HepG2 (cell line): ENCODE measurements around the gene RTCA. TPM values are rescaled to one million over a fixed set of nuclear protein-coding genes. Genes with fewer than 3 reads are reported as not detected.

ENCODE experiments used
- CHCHD3 ChIP-seq: sonication (generic); formaldehyde crosslinking; IDR thresholded peaks from 2 replicates; pipeline ENCODE4 v1.8.0; 2022; ENCODE audit warnings: mild to moderate bottlenecking, missing genetic modification reagents, moderate library complexity
- DNMT3B ChIP-seq: conservative IDR thresholded peaks from 2 replicates; pipeline ENCODE4 v1.6.1; 2016; ENCODE audit warnings: missing biosample characterization, control low read depth
- GFI1 ChIP-seq: sonication (generic); formaldehyde crosslinking; IDR thresholded peaks from 2 replicates; pipeline ENCODE4 v1.5.0; 2020; ENCODE audit warnings: missing genetic modification reagents, mild to moderate bottlenecking, borderline replicate concordance
- GTF2F1 ChIP-seq: fragments of 150-350 bp; IDR thresholded peaks from 2 replicates; pipeline ENCODE4 v1.6.1; 2014; ENCODE audit warnings: low read length
- KAT2B ChIP-seq: fragments of 150-350 bp; IDR thresholded peaks from 2 replicates; pipeline ENCODE4 v1.6.1; 2014; ENCODE audit warnings: low read depth, low read length, borderline replicate concordance
- KDM1A ChIP-seq: IDR thresholded peaks from 2 replicates; pipeline ENCODE4 v1.6.1; 2016; ENCODE audit warnings: missing compliant biosample characterization
- KLF9 ChIP-seq: IDR thresholded peaks from 2 replicates; pipeline ENCODE4 v1.6.1; 2016; ENCODE audit warnings: low read depth
- MED8 ChIP-seq: sonication (generic); formaldehyde crosslinking; IDR thresholded peaks from 2 replicates; pipeline ENCODE4 v1.8.1; 2023; ENCODE audit warnings: mild to moderate bottlenecking, missing genetic modification reagents; ENCODE audit not compliant: insufficient replicate concordance
- MEF2D ChIP-seq: sonication (generic); formaldehyde crosslinking; IDR thresholded peaks from 2 replicates; pipeline ENCODE4 v1.5.1; 2020; ENCODE audit warnings: mild to moderate bottlenecking, missing genetic modification reagents
- NCOA1 ChIP-seq: sonication (generic); formaldehyde crosslinking; IDR thresholded peaks from 2 replicates; pipeline ENCODE4 v1.9.0; 2021; ENCODE audit warnings: missing genetic modification reagents
- SALL1 ChIP-seq: sonication (generic); formaldehyde crosslinking; IDR thresholded peaks from 2 replicates; pipeline ENCODE4 v1.8.0; 2022; ENCODE audit warnings: mild to moderate bottlenecking, missing genetic modification reagents
- SCMH1 ChIP-seq: sonication (generic); formaldehyde crosslinking; IDR thresholded peaks from 2 replicates; pipeline ENCODE4 v1.9.0; 2021; ENCODE audit warnings: missing genetic modification reagents, mild to moderate bottlenecking, borderline replicate concordance
- SP1 ChIP-seq, 2 experiments: fragments of 450-650 bp in 1 of 2; sonication (generic) in 1 of 2; formaldehyde crosslinking in 1 of 2; IDR thresholded peaks; 2 replicates each; pipeline versions ENCODE4 v1.4.0 to v1.6.1; 2016 to 2020; ENCODE audit warnings: missing genetic modification reagents in 1 of 2
- SRSF4 ChIP-seq: fragments of 200-400 bp; formaldehyde crosslinking; IDR thresholded peaks from one replicate; pipeline ENCODE4 v1.6.1; 2018; ENCODE audit warnings: mild to moderate bottlenecking, low read depth, low read length, moderate library complexity; ENCODE audit not compliant: poor library complexity, severe bottlenecking
- ZFP1 ChIP-seq: IDR thresholded peaks from 2 replicates; pipeline ENCODE4 v1.6.1; 2016
- ZNF335 ChIP-seq: sonication (generic); formaldehyde crosslinking; IDR thresholded peaks from 2 replicates; pipeline ENCODE4 v1.4.0; 2020; ENCODE audit warnings: missing genetic modification reagents
- ZNF33B ChIP-seq: sonication (generic); formaldehyde crosslinking; IDR thresholded peaks from 2 replicates; pipeline ENCODE4 v1.5.1; 2020; ENCODE audit warnings: mild to moderate bottlenecking, missing genetic modification reagents
- ZNF34 ChIP-seq: sonication (generic); formaldehyde crosslinking; IDR thresholded peaks from 2 replicates; pipeline ENCODE4 v1.4.0; 2020; ENCODE audit warnings: mild to moderate bottlenecking, missing genetic modification reagents, borderline replicate concordance
- ZNF446 ChIP-seq: sonication (generic); formaldehyde crosslinking; IDR thresholded peaks from 2 replicates; pipeline ENCODE4 v1.5.0; 2020; ENCODE audit warnings: mild to moderate bottlenecking, missing genetic modification reagents
- ZNF724P ChIP-seq: sonication (generic); formaldehyde crosslinking; IDR thresholded peaks from 2 replicates; pipeline ENCODE4 v1.8.0; 2022; ENCODE audit warnings: missing genetic modification reagents, borderline replicate concordance
- ZNF772 ChIP-seq: sonication (generic); formaldehyde crosslinking; IDR thresholded peaks from 2 replicates; pipeline ENCODE4 v1.5.0; 2020; ENCODE audit warnings: mild to moderate bottlenecking, missing genetic modification reagents
- ZSCAN21 ChIP-seq: sonication (generic); formaldehyde crosslinking; IDR thresholded peaks from 2 replicates; pipeline ENCODE4 v1.8.0; 2022; ENCODE audit warnings: mild to moderate bottlenecking, missing genetic modification reagents, moderate library complexity, borderline replicate concordance
- polyA plus RNA-seq, 8 experiments: library from polyadenylated mRNA; depleted of rRNA in 3 of 8; stranded (reverse) in 7 of 8; unstranded in 1 of 8; fragments of >200 nt; fragmentation: Illumina TruSeq in 4 of 8; extraction: Trizol in 4 of 8; gene quantifications; 2 replicates each; pipeline versions ENCODE4 v1.2.1 to v1.2.3, GENCODE V29; 2011 to 2016; ENCODE audit warnings: low read depth in 4 of 8, missing spikeins in 1 of 8, mixed read lengths in 1 of 8; ENCODE audit not compliant: insufficient read depth in 1 of 8
- total RNA-seq, 5 experiments: library from RNA; depleted of rRNA; stranded (reverse); fragments of >200 nt; fragmentation: Illumina TruSeq; extraction: Trizol; gene quantifications; 2 replicates each; pipeline ENCODE4 v1.2.3, GENCODE V29; 2016; ENCODE audit warnings: low read depth in 1 of 5
- TF ChIP-seq, protein P1 (sequence below): sonication (generic); formaldehyde crosslinking; IDR thresholded peaks from 2 replicates; pipeline ENCODE4 v1.8.0; 2022; ENCODE audit warnings: mild to moderate bottlenecking, missing genetic modification reagents; ENCODE audit not compliant: insufficient replicate concordance
- TF ChIP-seq, protein P2 (sequence below): IDR thresholded peaks from 2 replicates; pipeline ENCODE4 v1.6.1; 2016; ENCODE audit warnings: low read depth, missing genetic modification reagents, missing compliant biosample characterization

Gene RTCA
- total and polyA plus RNA-seq, 2 of the 13 experiments (the other 11 are each of a cell fraction or from before 2014, with no cell fraction given), result 22.7 to 31.0 TPM

DNA sequence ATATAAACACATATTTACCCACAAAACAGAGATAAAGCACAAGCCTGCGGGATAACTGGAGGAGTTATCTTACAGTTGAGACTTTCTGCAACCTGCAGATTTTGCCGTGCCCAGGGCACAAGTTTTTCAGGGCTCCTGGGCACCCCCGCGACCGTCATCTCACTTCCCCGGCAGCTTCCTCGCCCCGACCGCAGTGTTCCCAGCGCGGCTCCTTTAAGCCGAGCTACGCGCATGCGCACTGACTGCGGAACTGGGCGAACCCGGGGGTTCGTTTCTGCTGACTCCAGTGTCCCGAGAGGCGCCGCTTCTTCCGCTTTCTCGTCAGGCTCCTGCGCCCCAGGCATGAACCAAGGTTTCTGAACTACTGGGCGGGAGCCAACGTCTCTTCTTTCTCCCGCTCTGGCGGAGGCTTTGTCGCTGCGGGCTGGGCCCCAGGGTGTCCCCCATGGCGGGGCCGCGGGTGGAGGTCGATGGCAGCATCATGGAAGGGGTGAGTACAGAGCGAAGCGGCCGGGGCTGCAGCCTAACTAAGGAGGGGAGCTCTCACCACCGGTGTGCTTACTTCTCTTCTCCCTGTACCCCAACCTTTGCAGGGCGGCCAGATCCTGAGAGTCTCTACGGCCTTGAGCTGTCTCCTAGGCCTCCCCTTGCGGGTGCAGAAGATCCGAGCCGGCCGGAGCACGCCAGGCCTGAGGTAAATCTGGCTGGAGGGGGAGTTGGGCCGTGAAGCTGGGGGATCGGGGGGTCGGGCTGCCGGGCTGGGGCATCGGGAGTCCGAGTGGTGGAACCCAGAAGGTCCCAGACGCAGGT lies at the start of gene RTCA (continued):
- no peak for TF ChIP-seq ZNF446 (CRISPR knock-in tag)
- TF ChIP-seq CHCHD3 (CRISPR knock-in tag), result no peak
- TF ChIP-seq NCOA1 (CRISPR knock-in tag), result no peak
- TF ChIP-seq, protein P1, sequence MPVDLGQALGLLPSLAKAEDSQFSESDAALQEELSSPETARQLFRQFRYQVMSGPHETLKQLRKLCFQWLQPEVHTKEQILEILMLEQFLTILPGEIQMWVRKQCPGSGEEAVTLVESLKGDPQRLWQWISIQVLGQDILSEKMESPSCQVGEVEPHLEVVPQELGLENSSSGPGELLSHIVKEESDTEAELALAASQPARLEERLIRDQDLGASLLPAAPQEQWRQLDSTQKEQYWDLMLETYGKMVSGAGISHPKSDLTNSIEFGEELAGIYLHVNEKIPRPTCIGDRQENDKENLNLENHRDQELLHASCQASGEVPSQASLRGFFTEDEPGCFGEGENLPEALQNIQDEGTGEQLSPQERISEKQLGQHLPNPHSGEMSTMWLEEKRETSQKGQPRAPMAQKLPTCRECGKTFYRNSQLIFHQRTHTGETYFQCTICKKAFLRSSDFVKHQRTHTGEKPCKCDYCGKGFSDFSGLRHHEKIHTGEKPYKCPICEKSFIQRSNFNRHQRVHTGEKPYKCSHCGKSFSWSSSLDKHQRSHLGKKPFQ (CRISPR knock-in tag), result no peak
- TF ChIP-seq DNMT3B (CRISPR knock-in tag), result 0 out of 2 replicates have a peak, but pooled peaks have one; percentile 31
- TF ChIP-seq ZNF33B (CRISPR knock-in tag), result no peak
- no peak; the same call in 1 of the 2 replicates for TF ChIP-seq ZNF335 (CRISPR knock-in tag)
- no peak for TF ChIP-seq ZNF724P
- TF ChIP-seq MED8 (CRISPR knock-in tag), result no peak
- no peak for TF ChIP-seq KAT2B
- TF ChIP-seq MEF2D (CRISPR knock-in tag), result peak; percentile 44; the same call in 1 of the 2 replicates
- no peak for TF ChIP-seq KDM1A
- TF ChIP-seq KLF9 (CRISPR knock-in tag), result no peak
- TF ChIP-seq SALL1 (CRISPR knock-in tag), result peak; percentile 73; the same call in 1 of the 2 replicates
- TF ChIP-seq GFI1 (CRISPR knock-in tag), result no peak
- no peak for TF ChIP-seq SCMH1 (CRISPR knock-in tag)
- TF ChIP-seq ZSCAN21, result 0 out of 2 replicates have a peak, but pooled peaks have one; percentile 35
- TF ChIP-seq ZFP1, result no peak
- TF ChIP-seq SP1 (IDR thresholded peaks at IDR 0.05), result no peak
- no peak for TF ChIP-seq SP1 (CRISPR knock-in tag; IDR thresholded peaks at IDR 0.05)
- TF ChIP-seq GTF2F1, result no peak
- TF ChIP-seq, protein P2, sequence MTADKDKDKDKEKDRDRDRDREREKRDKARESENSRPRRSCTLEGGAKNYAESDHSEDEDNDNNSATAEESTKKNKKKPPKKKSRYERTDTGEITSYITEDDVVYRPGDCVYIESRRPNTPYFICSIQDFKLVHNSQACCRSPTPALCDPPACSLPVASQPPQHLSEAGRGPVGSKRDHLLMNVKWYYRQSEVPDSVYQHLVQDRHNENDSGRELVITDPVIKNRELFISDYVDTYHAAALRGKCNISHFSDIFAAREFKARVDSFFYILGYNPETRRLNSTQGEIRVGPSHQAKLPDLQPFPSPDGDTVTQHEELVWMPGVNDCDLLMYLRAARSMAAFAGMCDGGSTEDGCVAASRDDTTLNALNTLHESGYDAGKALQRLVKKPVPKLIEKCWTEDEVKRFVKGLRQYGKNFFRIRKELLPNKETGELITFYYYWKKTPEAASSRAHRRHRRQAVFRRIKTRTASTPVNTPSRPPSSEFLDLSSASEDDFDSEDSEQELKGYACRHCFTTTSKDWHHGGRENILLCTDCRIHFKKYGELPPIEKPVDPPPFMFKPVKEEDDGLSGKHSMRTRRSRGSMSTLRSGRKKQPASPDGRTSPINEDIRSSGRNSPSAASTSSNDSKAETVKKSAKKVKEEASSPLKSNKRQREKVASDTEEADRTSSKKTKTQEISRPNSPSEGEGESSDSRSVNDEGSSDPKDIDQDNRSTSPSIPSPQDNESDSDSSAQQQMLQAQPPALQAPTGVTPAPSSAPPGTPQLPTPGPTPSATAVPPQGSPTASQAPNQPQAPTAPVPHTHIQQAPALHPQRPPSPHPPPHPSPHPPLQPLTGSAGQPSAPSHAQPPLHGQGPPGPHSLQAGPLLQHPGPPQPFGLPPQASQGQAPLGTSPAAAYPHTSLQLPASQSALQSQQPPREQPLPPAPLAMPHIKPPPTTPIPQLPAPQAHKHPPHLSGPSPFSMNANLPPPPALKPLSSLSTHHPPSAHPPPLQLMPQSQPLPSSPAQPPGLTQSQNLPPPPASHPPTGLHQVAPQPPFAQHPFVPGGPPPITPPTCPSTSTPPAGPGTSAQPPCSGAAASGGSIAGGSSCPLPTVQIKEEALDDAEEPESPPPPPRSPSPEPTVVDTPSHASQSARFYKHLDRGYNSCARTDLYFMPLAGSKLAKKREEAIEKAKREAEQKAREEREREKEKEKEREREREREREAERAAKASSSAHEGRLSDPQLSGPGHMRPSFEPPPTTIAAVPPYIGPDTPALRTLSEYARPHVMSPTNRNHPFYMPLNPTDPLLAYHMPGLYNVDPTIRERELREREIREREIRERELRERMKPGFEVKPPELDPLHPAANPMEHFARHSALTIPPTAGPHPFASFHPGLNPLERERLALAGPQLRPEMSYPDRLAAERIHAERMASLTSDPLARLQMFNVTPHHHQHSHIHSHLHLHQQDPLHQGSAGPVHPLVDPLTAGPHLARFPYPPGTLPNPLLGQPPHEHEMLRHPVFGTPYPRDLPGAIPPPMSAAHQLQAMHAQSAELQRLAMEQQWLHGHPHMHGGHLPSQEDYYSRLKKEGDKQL (CRISPR knock-in tag), result no peak
- no peak for TF ChIP-seq ZNF772 (CRISPR knock-in tag)
- no peak for TF ChIP-seq ZNF34 (CRISPR knock-in tag)
- no peak for TF ChIP-seq SRSF4
